Ovary (tissue), 9 donors: Measurements from ENCODE around the gene ZNF518A. TPM values are rescaled to one million over a fixed set of nuclear protein-coding genes. Genes with fewer than 3 reads are reported as not detected.

Source experiments
- DNase-seq, 5 donors: peaks; one replicate each; pipeline ENCODE4 v3.0.0-alpha.2; 2019 to 2020
- H3K27ac ChIP-seq, 2 donors: fragments of 200-600 bp; one replicate each; pipeline versions ENCODE4 v1.5.1 to v1.8.0; 2019 to 2022
- H3K27me3 ChIP-seq: fragments of 200-600 bp; one replicate; pipeline ENCODE4 v1.8.0; 2022
- H3K36me3 ChIP-seq: fragments of 200-600 bp; sonication (generic); one replicate; pipeline ENCODE4 v1.5.1; 2019
- H3K4me1 ChIP-seq: one replicate; pipeline ENCODE4 v1.8.1; 2013; ENCODE audit warnings: mild to moderate bottlenecking, moderate library complexity; ENCODE audit not compliant: insufficient read depth
- H3K4me3 ChIP-seq: fragments of 200-600 bp; sonication (generic); one replicate; pipeline ENCODE4 v1.5.1; 2017
- H3K9me3 ChIP-seq, 2 donors: fragments of 200-600 bp in 1 of 2; sonication (generic) in 1 of 2; one replicate each; pipeline versions ENCODE4 v1.5.1 to v1.8.1; 2013 to 2019; ENCODE audit warnings: mild to moderate bottlenecking in 1 of 2, moderate library complexity in 1 of 2
- CTCF ChIP-seq, 3 donors: fragments of 450-650 bp in 2 of 3; fragments of 200-600 bp in 1 of 3; IDR thresholded peaks; one replicate each; pipeline versions ENCODE4 v1.5.1 to v1.8.0; 2016 to 2022; ENCODE audit warnings: antibody characterized with exemption in 3 of 3, mild to moderate bottlenecking in 1 of 3
- EP300 ChIP-seq: sonication (generic); formaldehyde crosslinking; IDR thresholded peaks from one replicate; pipeline ENCODE4 v1.6.1; 2017; ENCODE audit warnings: antibody characterized with exemption
- POLR2A ChIP-seq: fragments of 450-650 bp; IDR thresholded peaks from one replicate; pipeline ENCODE4 v1.6.1; 2017; ENCODE audit warnings: antibody characterized with exemption, mild to moderate bottlenecking, moderate library complexity
- WGBS, 3 donors: extraction: QIAGEN DNeasy Blood & Tissue Kit in 1 of 3; methylation state at CpG; one replicate each; pipeline versions ENCODE4 v1.1.5 to v1.1.7; 2013 to 2017; 5-methylcytosine and 5-hydroxymethylcytosine counted together
- intact Hi-C, 4 donors: fragments of 100-400 bp; cut with DNase I; formaldehyde crosslinking; loops; one replicate each; pipeline versions ENCODE4 v1.11.0 to v1.15.1; 2022 to 2023
- polyA plus RNA-seq, 2 donors: library from polyadenylated mRNA; stranded (reverse); fragments of 200-250 nt in 1 of 2; fragments of 350-450 nt in 1 of 2; fragmentation: Illumina TruSeq in 1 of 2; extraction: RNeasy Lipid Tissue Mini Kit (QIAGEN cat#74804) in 1 of 2; gene quantifications; one replicate each; pipeline ENCODE4 v1.2.3, GENCODE V29; 2013 to 2014
- total RNA-seq, 7 donors: library from RNA; depleted of rRNA in 2 of 7; stranded (reverse); fragments of >200 nt in 2 of 7; fragmentation: NEBNext Ultra II Directional in 3 of 7; extraction: Animal tissue kit (Norgen Biotek cat#: 25700) in 3 of 7; gene quantifications; one replicate each; pipeline versions ENCODE4 v1.1.0 to v1.2.4, GENCODE V29; 2016 to 2023
- donor health status: DM: no; HTN: no; CAD: no; lungs with moderate emphysema.
- donor health status: DM: no; HTN: no; CAD: no.
- donor health status: Bipolar disorder and iron deficiency.
- donor health status: DM: yes; HTN: yes; CAD: no.
- donor health status: DM: no; HTN: no; CAD: no.
- donor health status: DM: yes; HTN: yes; CAD: no.

ZNF518A gene
- total and polyA plus RNA-seq, 9 donors, result 4.5 to 31.7 (median 16.9) TPM

DNA sequence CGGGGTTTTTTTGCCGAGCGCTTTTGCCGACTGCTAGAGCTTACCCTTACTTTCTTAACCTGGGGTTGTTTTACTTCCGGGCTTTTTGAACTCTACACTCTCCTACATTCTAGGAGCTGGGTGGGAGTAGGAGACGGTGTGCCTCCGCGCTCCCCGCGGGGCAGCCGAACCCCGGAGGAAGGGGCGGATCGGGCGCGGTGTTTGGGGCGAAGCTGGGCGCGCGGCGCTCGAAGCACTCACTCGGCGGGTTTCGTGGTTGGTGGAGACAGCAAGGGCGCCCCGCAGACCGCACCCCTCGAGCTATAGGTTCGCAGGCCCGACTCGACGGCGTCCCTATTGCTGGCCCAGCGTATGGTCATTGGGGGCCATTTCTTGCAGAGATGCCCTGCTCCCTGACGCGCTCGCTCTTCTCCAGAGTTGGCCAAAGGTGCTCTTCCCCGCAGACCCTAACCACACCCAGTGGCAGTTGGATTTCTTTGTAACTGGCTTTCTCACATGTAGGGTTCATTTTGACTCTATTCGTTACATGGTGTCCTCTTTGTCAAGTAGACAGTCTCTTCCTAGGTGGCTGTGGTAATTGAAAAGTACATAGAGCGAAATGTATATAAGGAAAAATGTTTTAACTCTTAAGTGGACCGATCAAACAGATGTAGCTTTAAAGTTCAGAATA lies 364 bp downstream of the ZNF518A start:
- intact Hi-C loops, result loop anchor here in 1 of 4 donors (1.0 kb wide), 1 partner anchor 40 kb away; no protein-coding TSS in a partner anchor
- 0 to 1% (median 1%) methylated on average over 42 of the region's 42 CpGs for WGBS, 3 donors
- Histone ChIP-seq H3K4me3 (peak overlapping the region; percentile 69), H3K9me3 (no peaks in the 10 kb centered on the region), H3K27me3 (no peaks in the 10 kb centered on the region), H3K4me1 (peaks cover 4% of the 10 kb centered on the region), H3K27ac (peak overlapping the region; percentile 73 to 87), H3K36me3 (no peaks in the 10 kb centered on the region)
- TF ChIP-seq EP300, result no peak
- TF ChIP-seq CTCF (IDR thresholded peaks at IDR 0.05), result no peak
- TF ChIP-seq POLR2A, result no peak
- DNase-seq, result peak in 2 of 5 donors; percentile 57 to 74

- intact Hi-C loops, result no loop called here
- Histone ChIP-seq H3K9me3 (no peaks in the 10 kb centered on the region), H3K4me1 (peaks cover 4% of the 10 kb centered on the region), H3K27ac (no peak overlapping the region), H3K4me3 (no peak overlapping the region), H3K27me3 (no peaks in the 10 kb centered on the region), H3K36me3 (no peaks in the 10 kb centered on the region)
- DNase-seq, result no peak
- TF ChIP-seq EP300 (no peak), CTCF (IDR thresholded peaks at IDR 0.05) (no peak), POLR2A (no peak)
- WGBS, 3 donors, result 88 to 89% (median 89%) methylated on average over 3 of the region's 3 CpGs
Observed at GRCh38 chr10:96131621-96132020, 1.5 kb downstream of the ZNF518A start.

GRCh38 chr10:96133135-96133534 lies 3.0 kb downstream of the ZNF518A start:
- TF ChIP-seq POLR2A (no peak), EP300 (no peak), CTCF (IDR thresholded peaks at IDR 0.05) (no peak)
- intact Hi-C loops, result no loop called here
- no peaks in the 10 kb centered on the region for H3K36me3 ChIP-seq

DNA sequence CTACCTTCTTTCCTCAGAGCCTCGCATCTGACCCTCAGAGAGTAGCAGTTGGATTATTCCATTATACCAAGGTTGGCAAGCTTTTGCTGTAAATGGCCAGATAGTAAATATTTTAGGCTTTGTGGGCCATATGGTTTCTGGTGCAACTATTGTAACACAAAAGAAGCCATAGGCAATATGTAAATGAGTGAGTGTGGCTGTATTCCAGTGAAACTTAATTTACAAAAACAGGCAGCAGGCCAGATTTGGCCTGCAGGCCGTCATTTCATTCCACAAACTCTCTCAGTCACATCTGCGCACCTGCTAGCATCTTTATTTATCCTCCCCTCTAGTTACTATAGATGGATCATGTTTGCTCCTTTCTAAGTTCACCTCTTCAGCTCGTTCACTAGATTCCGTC lies 6.7 kb downstream of the ZNF518A start:
- Histone ChIP-seq H3K9me3 (no peaks in the 10 kb centered on the region), H3K4me1 (no peaks in the 10 kb centered on the region), H3K36me3 (no peaks in the 10 kb centered on the region), H3K4me3 (no peak overlapping the region), H3K27ac (no peak overlapping the region), H3K27me3 (no peaks in the 10 kb centered on the region)
- intact Hi-C loops, result no loop called here
- no peak for DNase-seq
- 94 to 96% (median 95%) methylated on average over 5 of the region's 5 CpGs for WGBS, 3 donors
- TF ChIP-seq EP300 (no peak), CTCF (IDR thresholded peaks at IDR 0.05) (no peak), POLR2A (no peak)

More at GRCh38 chr10:96133135-96133534, 3.0 kb downstream of the ZNF518A start:
- Histone ChIP-seq H3K9me3 (no peaks in the 10 kb centered on the region), H3K4me1 (peaks cover 4% of the 10 kb centered on the region), H3K27ac (no peak overlapping the region), H3K27me3 (no peaks in the 10 kb centered on the region), H3K4me3 (no peak overlapping the region)
- no peak for DNase-seq
